HepG2 (cell line): Measurements from ENCODE around the gene PAM16. TPM values are rescaled to one million over a fixed set of nuclear protein-coding genes. Genes with fewer than 3 reads are reported as not detected.
A peak's percentile ranks its signal among the peaks of the same experiment; 100 is the strongest.

ENCODE experiments used
- ATAC-seq: fragments of 200-7000 bp; cut with Tn5 transposase; 3 replicates; pipeline ENCODE4 v1.9.1; 2020; ENCODE audit warnings: mild to moderate bottlenecking, moderate library complexity
- BruUV-seq: library from RNA; stranded (reverse); fragments of 400-500 nt; replicated peaks from 2 replicates; lab custom pipeline; 2021; lab: Mats Ljungman, UMichigan
- CTCF ChIA-PET: fragments of 300-600 bp; formaldehyde crosslinking; extraction: SDS; loops from one replicate; lab custom pipeline; 2021; ENCODE audit warnings: low total read pairs, inconsistent platforms, low intra/inter-chr PET ratio; lab: Yijun Ruan, JAX
- POLR2A ChIA-PET: fragments of 350-600 bp; sonication (Branson Sonifier 250); formaldehyde crosslinking; loops from one replicate; lab custom pipeline; 2020; ENCODE audit warnings: antibody characterized with exemption, inconsistent platforms; lab: Yijun Ruan, JAX
- DNase-seq: peaks from one replicate; pipeline ENCODE4 v3.0.0-alpha.2; 2015; ENCODE audit warnings: low spot score
- FAIRE-seq: peaks from 3 replicates; lab custom pipeline; 2011; peaks lifted over from hg19 to GRCh38; lab: Jason Lieb, UNC
- H2AFZ ChIP-seq: one replicate; pipeline ENCODE4 v1.6.1; 2011; ENCODE audit warnings: low read length, inconsistent platforms
- H3K27ac ChIP-seq: fragments of 300-600 bp; 3 replicates; pipeline ENCODE4 v1.8.0; 2011; ENCODE audit warnings: mixed run types, mild to moderate bottlenecking, mixed read lengths, low read length, inconsistent platforms; ENCODE audit not compliant: insufficient read depth; ENCODE audit errors: extremely low read length
- H3K27me3 ChIP-seq, 2 experiments: fragments of 200-600 bp in 1 of 2; 2 replicates in 1 of 2; 3 replicates in 1 of 2; pipeline versions ENCODE4 v1.6.0 to v1.8.0; 2011; ENCODE audit warnings: low read length in 2 of 2, mild to moderate bottlenecking in 2 of 2, moderate library complexity in 2 of 2, inconsistent platforms in 1 of 2; ENCODE audit not compliant: insufficient read depth in 2 of 2, control insufficient read depth in 1 of 2
- H3K36me3 ChIP-seq, 2 experiments: fragments of 200-600 bp in 1 of 2; replicated peaks in 1 of 2; 2 replicates in 1 of 2; 3 replicates in 1 of 2; pipeline versions ENCODE4 v1.5.1 to v1.8.0; 2011; ENCODE audit warnings: low read length in 2 of 2, inconsistent platforms in 1 of 2; ENCODE audit not compliant: insufficient read depth in 2 of 2, control insufficient read depth in 1 of 2
- H3K4me1 ChIP-seq: 2 replicates; pipeline ENCODE4 v1.5.1; 2012; ENCODE audit warnings: low read length, inconsistent platforms; ENCODE audit not compliant: insufficient read depth
- H3K4me2 ChIP-seq: 2 replicates; pipeline ENCODE4 v1.6.0; 2011; ENCODE audit warnings: low read depth, low read length, inconsistent platforms
- H3K4me3 ChIP-seq, 3 experiments: fragments of 200-600 bp in 1 of 3; sonication (generic), shearing (Covaris generic) in 1 of 3; replicated peaks in 1 of 3; 2 replicates each; pipeline ENCODE4 v1.5.1; 2011 to 2016; ENCODE audit warnings: low read length in 3 of 3, inconsistent platforms in 2 of 3, low read depth in 2 of 3, mild to moderate bottlenecking in 2 of 3, control low read depth in 1 of 3, mixed read lengths in 1 of 3; ENCODE audit not compliant: insufficient read depth in 1 of 3
- H3K79me2 ChIP-seq: one replicate; pipeline ENCODE4 v1.6.1; 2011; ENCODE audit warnings: low read length, inconsistent platforms; ENCODE audit not compliant: insufficient read depth
- H3K9ac ChIP-seq: 2 replicates; pipeline ENCODE4 v1.6.0; 2011; ENCODE audit warnings: mild to moderate bottlenecking, low read depth, low read length, inconsistent platforms; ENCODE audit not compliant: insufficient read depth
- H3K9me3 ChIP-seq: 2 replicates; pipeline ENCODE4 v1.5.1; 2012; ENCODE audit warnings: mild to moderate bottlenecking, low read length
- H4K20me1 ChIP-seq: 2 replicates; pipeline ENCODE4 v1.6.0; 2011; ENCODE audit warnings: inconsistent platforms, mild to moderate bottlenecking, low read length, moderate library complexity; ENCODE audit not compliant: insufficient read depth
- ATRX ChIP-seq: sonication (generic); formaldehyde crosslinking; IDR thresholded peaks from 2 replicates; pipeline ENCODE4 v1.4.0; 2020; ENCODE audit warnings: missing genetic modification reagents, borderline replicate concordance
- DDIT3 ChIP-seq: sonication (generic); formaldehyde crosslinking; IDR thresholded peaks from 2 replicates; pipeline ENCODE4 v1.4.0; 2020; ENCODE audit warnings: mild to moderate bottlenecking, missing genetic modification reagents
- FOSL2 ChIP-seq: sonication (generic); formaldehyde crosslinking; IDR thresholded peaks from 2 replicates; pipeline ENCODE4 v1.4.0; 2020; ENCODE audit warnings: missing genetic modification reagents
- HMGA1 ChIP-seq: sonication (generic); formaldehyde crosslinking; conservative IDR thresholded peaks from 2 replicates; pipeline ENCODE4 v1.4.0; 2020; ENCODE audit warnings: missing genetic modification reagents
- MAF1 ChIP-seq: sonication (generic); formaldehyde crosslinking; IDR thresholded peaks from 2 replicates; pipeline ENCODE4 v1.5.0; 2020; ENCODE audit warnings: missing genetic modification reagents, borderline replicate concordance
- MZF1 ChIP-seq: sonication (generic); formaldehyde crosslinking; IDR thresholded peaks from 2 replicates; pipeline ENCODE4 v1.8.1; 2023; ENCODE audit warnings: mild to moderate bottlenecking, missing genetic modification reagents, borderline replicate concordance
- RBFOX2 ChIP-seq: fragments of 200-400 bp; formaldehyde crosslinking; IDR thresholded peaks from 2 replicates; pipeline ENCODE4 v1.6.1; 2017; ENCODE audit warnings: low read depth, mild to moderate bottlenecking, low read length
- ZNF431 ChIP-seq: sonication (generic); formaldehyde crosslinking; IDR thresholded peaks from 2 replicates; pipeline ENCODE4 v1.9.0; 2022; ENCODE audit warnings: missing genetic modification reagents, low read depth, mild to moderate bottlenecking, borderline replicate concordance
- ZNF850 ChIP-seq: sonication (generic); formaldehyde crosslinking; conservative IDR thresholded peaks from 2 replicates; pipeline ENCODE4 v1.9.0; 2021; ENCODE audit warnings: mild to moderate bottlenecking, missing genetic modification reagents
- WGBS: methylation state at CpG from one replicate; pipeline ENCODE4 v1.1.6; 2017; ENCODE audit warnings: low lambda C conversion rate; 5-methylcytosine and 5-hydroxymethylcytosine counted together
- in situ Hi-C: cut with HindIII; loops from 2 replicates; pipeline ENCODE4 v1.10.0; 2017; ENCODE audit warnings: low pct_unique_long_range_greater_than_20kb; ENCODE audit not compliant: extremely low pct_ligation_motif_present
- intact Hi-C: fragments of 100-400 bp; cut with micrococcal nuclease; formaldehyde crosslinking; loops from one replicate; pipeline ENCODE4 v1.10.0; 2022; ENCODE audit not compliant: unreplicated experiment
- polyA plus RNA-seq, 8 experiments: library from polyadenylated mRNA; depleted of rRNA in 3 of 8; stranded (reverse) in 7 of 8; unstranded in 1 of 8; fragments of >200 nt; fragmentation: Illumina TruSeq in 4 of 8; extraction: Trizol in 4 of 8; gene quantifications; 2 replicates each; pipeline versions ENCODE4 v1.2.1 to v1.2.3, GENCODE V29; 2011 to 2016; ENCODE audit warnings: low read depth in 4 of 8, missing spikeins in 1 of 8, mixed read lengths in 1 of 8; ENCODE audit not compliant: insufficient read depth in 1 of 8
- total RNA-seq, 5 experiments: library from RNA; depleted of rRNA; stranded (reverse); fragments of >200 nt; fragmentation: Illumina TruSeq; extraction: Trizol; gene quantifications; 2 replicates each; pipeline ENCODE4 v1.2.3, GENCODE V29; 2016; ENCODE audit warnings: low read depth in 1 of 5
- TF ChIP-seq, protein P1 (sequence below): sonication (generic); formaldehyde crosslinking; IDR thresholded peaks from 2 replicates; pipeline ENCODE4 v1.5.1; 2020; ENCODE audit warnings: mild to moderate bottlenecking, missing genetic modification reagents, moderate library complexity
- TF ChIP-seq, protein P2 (sequence below): sonication (generic); formaldehyde crosslinking; IDR thresholded peaks from 2 replicates; pipeline ENCODE4 v1.8.1; 2023; ENCODE audit warnings: missing genetic modification reagents, inconsistent platforms, borderline replicate concordance

Gene PAM16
- total and polyA plus RNA-seq, 2 of the 13 experiments (the other 11 are each of a cell fraction or from before 2014, with no cell fraction given): 51.5 to 51.8 TPM

DNA sequence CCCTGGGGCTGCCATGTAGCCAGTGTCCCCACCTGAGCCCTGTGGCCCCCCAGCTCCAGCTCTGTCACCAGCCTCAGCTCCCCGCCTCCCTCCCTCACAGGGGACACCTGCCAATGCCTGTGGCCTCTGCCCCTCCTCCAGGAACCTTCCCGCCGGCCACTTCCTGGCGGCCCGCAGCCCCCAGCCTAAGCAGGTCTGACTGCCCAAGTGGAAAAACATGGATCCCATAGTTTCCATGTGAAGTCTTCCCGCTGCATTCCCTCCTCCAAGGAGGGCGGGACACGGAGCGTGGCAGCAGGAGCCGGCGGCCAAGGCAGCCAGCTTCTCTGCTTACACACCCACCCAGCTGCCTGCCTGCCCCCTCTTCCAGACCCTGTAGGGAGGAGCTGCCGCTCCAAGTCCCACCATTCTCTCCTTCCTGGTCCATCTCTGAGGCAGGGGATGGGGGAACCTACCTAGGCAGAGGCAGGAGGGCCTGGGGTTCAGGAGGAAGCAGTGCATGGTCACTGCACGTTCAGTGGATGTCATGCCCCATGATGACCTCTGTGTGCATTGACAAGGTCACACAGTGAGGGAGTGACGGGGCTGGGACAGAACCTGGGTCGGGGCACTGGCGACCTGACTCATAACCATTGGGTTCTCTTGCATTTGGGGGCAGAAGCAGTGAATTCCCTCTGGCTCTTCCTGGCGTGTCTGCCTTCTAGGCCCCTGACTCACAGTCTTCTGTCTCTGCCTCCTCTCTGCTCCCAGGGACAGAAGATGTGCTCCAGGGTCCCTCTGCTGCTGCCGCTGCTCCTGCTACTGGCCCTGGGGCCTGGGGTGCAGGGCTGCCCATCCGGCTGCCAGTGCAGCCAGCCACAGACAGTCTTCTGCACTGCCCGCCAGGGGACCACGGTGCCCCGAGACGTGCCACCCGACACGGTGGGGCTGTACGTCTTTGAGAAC is 29.3 kb upstream of the PAM16 start:
- ATAC-seq (no peak), DNase-seq (no peak), FAIRE-seq (no peak)
- Histone ChIP-seq H3K4me3 (no peak overlapping the region), H3K4me1 (peaks cover 50% of the 10 kb centered on the region), H3K36me3 (peaks cover 7 to 16% of the 10 kb centered on the region in 2 experiments), H3K27ac (peak overlapping the region; percentile 36), H3K79me2 (peaks cover 26% of the 10 kb centered on the region), H2AFZ (no peak overlapping the region), H3K4me2 (no peak overlapping the region), H3K9me3 (no peaks in the 10 kb centered on the region), H4K20me1 (peaks cover 38% of the 10 kb centered on the region), H3K9ac (no peak overlapping the region), H3K27me3 (no peaks in the 10 kb centered on the region)
- CTCF ChIA-PET: no interaction called here
- in situ Hi-C loops (no loop called here), intact Hi-C loops (no loop called here)
- BruUV-seq: no TSS peak
- WGBS: 91% methylated on average over 17 of the region's 26 CpGs
- POLR2A ChIA-PET: interaction anchor here (0.7 to 1.5 kb wide), 3 partner anchors 9 to 35 kb away, joined by 3 to 5 read pairs (median 4); partner anchors contain the start of gene VASN
- TF ChIP-seq, protein P1, sequence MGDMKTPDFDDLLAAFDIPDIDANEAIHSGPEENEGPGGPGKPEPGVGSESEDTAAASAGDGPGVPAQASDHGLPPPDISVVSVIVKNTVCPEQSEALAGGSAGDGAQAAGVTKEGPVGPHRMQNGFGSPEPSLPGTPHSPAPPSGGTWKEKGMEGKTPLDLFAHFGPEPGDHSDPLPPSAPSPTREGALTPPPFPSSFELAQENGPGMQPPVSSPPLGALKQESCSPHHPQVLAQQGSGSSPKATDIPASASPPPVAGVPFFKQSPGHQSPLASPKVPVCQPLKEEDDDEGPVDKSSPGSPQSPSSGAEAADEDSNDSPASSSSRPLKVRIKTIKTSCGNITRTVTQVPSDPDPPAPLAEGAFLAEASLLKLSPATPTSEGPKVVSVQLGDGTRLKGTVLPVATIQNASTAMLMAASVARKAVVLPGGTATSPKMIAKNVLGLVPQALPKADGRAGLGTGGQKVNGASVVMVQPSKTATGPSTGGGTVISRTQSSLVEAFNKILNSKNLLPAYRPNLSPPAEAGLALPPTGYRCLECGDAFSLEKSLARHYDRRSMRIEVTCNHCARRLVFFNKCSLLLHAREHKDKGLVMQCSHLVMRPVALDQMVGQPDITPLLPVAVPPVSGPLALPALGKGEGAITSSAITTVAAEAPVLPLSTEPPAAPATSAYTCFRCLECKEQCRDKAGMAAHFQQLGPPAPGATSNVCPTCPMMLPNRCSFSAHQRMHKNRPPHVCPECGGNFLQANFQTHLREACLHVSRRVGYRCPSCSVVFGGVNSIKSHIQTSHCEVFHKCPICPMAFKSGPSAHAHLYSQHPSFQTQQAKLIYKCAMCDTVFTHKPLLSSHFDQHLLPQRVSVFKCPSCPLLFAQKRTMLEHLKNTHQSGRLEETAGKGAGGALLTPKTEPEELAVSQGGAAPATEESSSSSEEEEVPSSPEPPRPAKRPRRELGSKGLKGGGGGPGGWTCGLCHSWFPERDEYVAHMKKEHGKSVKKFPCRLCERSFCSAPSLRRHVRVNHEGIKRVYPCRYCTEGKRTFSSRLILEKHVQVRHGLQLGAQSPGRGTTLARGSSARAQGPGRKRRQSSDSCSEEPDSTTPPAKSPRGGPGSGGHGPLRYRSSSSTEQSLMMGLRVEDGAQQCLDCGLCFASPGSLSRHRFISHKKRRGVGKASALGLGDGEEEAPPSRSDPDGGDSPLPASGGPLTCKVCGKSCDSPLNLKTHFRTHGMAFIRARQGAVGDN (CRISPR knock-in tag): peak; percentile 19; the same call in 1 of the 2 replicates
- TF ChIP-seq ZNF850 (no peak), MZF1 (CRISPR knock-in tag) (no peak), RBFOX2 (0 out of 2 replicates have a peak, but pooled peaks have one; percentile 19), ATRX (CRISPR knock-in tag) (no peak), FOSL2 (CRISPR knock-in tag) (no peak), ZNF431 (no peak), DDIT3 (CRISPR knock-in tag) (no peak), HMGA1 (CRISPR knock-in tag) (no peak), MAF1 (CRISPR knock-in tag) (no peak)
- TF ChIP-seq, protein P2, sequence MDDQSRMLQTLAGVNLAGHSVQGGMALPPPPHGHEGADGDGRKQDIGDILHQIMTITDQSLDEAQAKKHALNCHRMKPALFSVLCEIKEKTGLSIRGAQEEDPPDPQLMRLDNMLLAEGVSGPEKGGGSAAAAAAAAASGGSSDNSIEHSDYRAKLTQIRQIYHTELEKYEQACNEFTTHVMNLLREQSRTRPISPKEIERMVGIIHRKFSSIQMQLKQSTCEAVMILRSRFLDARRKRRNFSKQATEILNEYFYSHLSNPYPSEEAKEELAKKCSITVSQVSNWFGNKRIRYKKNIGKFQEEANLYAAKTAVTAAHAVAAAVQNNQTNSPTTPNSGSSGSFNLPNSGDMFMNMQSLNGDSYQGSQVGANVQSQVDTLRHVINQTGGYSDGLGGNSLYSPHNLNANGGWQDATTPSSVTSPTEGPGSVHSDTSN (CRISPR knock-in tag): no peak
